Endothelial cell of umbilical vein (primary cell): ENCODE results near the gene POU2AF3.

Experiments
- CTCF ChIP-seq, 2 donors: IDR thresholded peaks; 1 replicate in 1 of 2; 2 replicates in 1 of 2; pipeline ENCODE4 v1.5.1; 2011; ENCODE audit warnings: low read length in 2 of 2, mild to moderate bottlenecking in 2 of 2, moderate library complexity in 2 of 2, control low read depth in 1 of 2, inconsistent platforms in 1 of 2, low read depth in 1 of 2; ENCODE audit not compliant: insufficient read depth in 1 of 2; ENCODE audit errors: extremely low read depth in 1 of 2
- EZH2 ChIP-seq: IDR thresholded peaks from 2 replicates; pipeline ENCODE4 v1.6.1; 2012; ENCODE audit warnings: borderline replicate concordance, low read depth, mild to moderate bottlenecking, moderate library complexity, low read length, inconsistent platforms; ENCODE audit not compliant: severe bottlenecking
- FOS ChIP-seq: IDR thresholded peaks from 2 replicates; pipeline ENCODE4 v1.6.1; 2011; ENCODE audit warnings: mild to moderate bottlenecking, low read length, moderate library complexity, borderline replicate concordance; ENCODE audit not compliant: insufficient read depth
- JUN ChIP-seq: IDR thresholded peaks from 2 replicates; pipeline ENCODE4 v1.6.1; 2011; ENCODE audit warnings: borderline replicate concordance, low read depth; ENCODE audit not compliant: insufficient read length, insufficient read depth
- MAX ChIP-seq: IDR thresholded peaks from 2 replicates; pipeline ENCODE4 v1.6.1; 2011; ENCODE audit not compliant: insufficient read depth, insufficient read length
- MYC ChIP-seq: IDR thresholded peaks from one replicate; pipeline ENCODE4 v1.6.1; 2011; ENCODE audit warnings: mild to moderate bottlenecking, low read depth, low read length
- POLR2A ChIP-seq: IDR thresholded peaks from 2 replicates; pipeline ENCODE4 v1.6.1; 2012; ENCODE audit warnings: low read depth, mild to moderate bottlenecking, control low read depth, low read length
- POLR2AphosphoS5 ChIP-seq: IDR thresholded peaks from 2 replicates; pipeline ENCODE4 v1.6.1; 2012; ENCODE audit warnings: low read depth, mild to moderate bottlenecking, control low read depth, low read length, moderate library complexity; ENCODE audit not compliant: insufficient read depth

- TF ChIP-seq EZH2 (no peak), JUN (no peak), FOS (no peak), CTCF (IDR thresholded peaks at IDR 0.05; ENCODE audit: extremely low read depth in 1 of 2, insufficient read depth in 1 of 2, low read depth in 1 of 2, low read length in 2 of 2) (no peak), POLR2A (no peak), MAX (no peak), POLR2AphosphoS5 (no peak), MYC (no peak)
Measured at GRCh38 chr11:111335549-111335948, 37.2 kb downstream of the POU2AF3 start.
